B cell (primary cell): Measurements from ENCODE around the gene RNU5B-1. TPM values are rescaled to one million over a fixed set of nuclear protein-coding genes. Genes with fewer than 3 reads are reported as not detected.

ENCODE experiments used
- ATAC-seq: fragments of 200-7000 bp; cut with Tn5 transposase; one replicate; pipeline ENCODE4 v1.10.0; 2021; ENCODE audit warnings: low read depth, mild to moderate bottlenecking, moderate number of reproducible peaks, moderate library complexity
- CTCF ChIA-PET: fragments of 350-600 bp; sonication (Branson Sonifier 250); formaldehyde crosslinking; loops from one replicate; lab custom pipeline; 2021; ENCODE audit warnings: antibody characterized with exemption, inconsistent platforms; lab: Charles Lee
- POLR2A ChIA-PET: fragments of 350-600 bp; sonication (Branson Sonifier 250); formaldehyde crosslinking; loops from one replicate; lab custom pipeline; 2021; ENCODE audit warnings: antibody characterized with exemption; lab: Charles Lee
- DNase-seq: peaks from one replicate; pipeline ENCODE4 v3.0.0; 2013
- H2AFZ ChIP-seq: 2 replicates; pipeline ENCODE4 v1.6.1; 2012; ENCODE audit warnings: mild to moderate bottlenecking, low read depth, low read length; ENCODE audit not compliant: insufficient read depth, poor library complexity, severe bottlenecking
- H3K27ac ChIP-seq, 2 donors: 1 replicate in 1 of 2; 2 replicates in 1 of 2; pipeline ENCODE4 v1.5.1; 2012 to 2013; ENCODE audit warnings: low read length in 2 of 2, mild to moderate bottlenecking in 2 of 2, moderate library complexity in 1 of 2
- H3K27me3 ChIP-seq, 4 experiments: fragments of 200-600 bp in 1 of 4; sonication (generic) in 1 of 4; replicated peaks in 1 of 4; 1 replicate in 2 of 4; 2 replicates in 2 of 4; pipeline versions ENCODE4 v1.6.1 to v1.7.0; 2013 to 2016; ENCODE audit warnings: low read length in 3 of 4, mild to moderate bottlenecking in 2 of 4, mixed read lengths in 1 of 4, moderate library complexity in 1 of 4; ENCODE audit not compliant: insufficient read depth in 4 of 4, control insufficient read depth in 3 of 4; ENCODE audit errors: control extremely low read depth in 1 of 4
- H3K36me3 ChIP-seq, 2 experiments: replicated peaks in 1 of 2; 1 replicate in 1 of 2; 2 replicates in 1 of 2; pipeline versions ENCODE4 v1.6.1 to v1.7.1; 2013; ENCODE audit warnings: low read length in 1 of 2; ENCODE audit not compliant: insufficient read depth in 2 of 2, control insufficient read depth in 1 of 2; ENCODE audit errors: control extremely low read depth in 1 of 2, extremely low read depth in 1 of 2
- H3K4me1 ChIP-seq, 2 donors: fragments of 200-600 bp in 1 of 2; sonication (generic) in 1 of 2; 1 replicate in 1 of 2; 2 replicates in 1 of 2; pipeline versions ENCODE4 v1.5.1 to v1.6.1; 2013 to 2017; ENCODE audit warnings: low read length in 2 of 2; ENCODE audit not compliant: control insufficient read depth in 2 of 2, insufficient read depth in 2 of 2
- H3K4me2 ChIP-seq: replicated peaks from 2 replicates; pipeline ENCODE3; 2012; ENCODE audit warnings: mild to moderate bottlenecking, low read depth, low read length; ENCODE audit not compliant: poor library complexity, severe bottlenecking
- H3K4me3 ChIP-seq, 5 experiments: fragments of 200-600 bp in 1 of 5; sonication (generic) in 1 of 5; 1 replicate in 3 of 5; 2 replicates in 2 of 5; pipeline versions ENCODE4 v1.5.1 to v1.7.0; 2011 to 2016; ENCODE audit warnings: low read length in 4 of 5, mild to moderate bottlenecking in 4 of 5, low read depth in 2 of 5, control low read depth in 1 of 5, moderate library complexity in 1 of 5; ENCODE audit not compliant: insufficient read depth in 1 of 5; ENCODE audit errors: control extremely low read depth in 1 of 5, extremely low read depth in 1 of 5
- H3K79me2 ChIP-seq: fragments of 200-600 bp; sonication (generic); one replicate; pipeline ENCODE4 v1.6.0; 2016; ENCODE audit warnings: low read length; ENCODE audit not compliant: control insufficient read depth, insufficient read depth
- H3K9ac ChIP-seq: fragments of 200-600 bp; sonication (generic); 2 replicates; pipeline ENCODE4 v1.6.1; 2017; ENCODE audit warnings: mild to moderate bottlenecking, low read length, moderate library complexity
- H3K9me3 ChIP-seq, 3 donors: one replicate each; pipeline versions ENCODE4 v1.6.1 to v1.7.1; 2013; ENCODE audit warnings: low read length in 2 of 3; ENCODE audit not compliant: control insufficient read depth in 2 of 3, insufficient read depth in 1 of 3; ENCODE audit errors: control extremely low read depth in 1 of 3
- H4K20me1 ChIP-seq: 2 replicates; pipeline ENCODE4 v1.6.0; 2012; ENCODE audit warnings: mild to moderate bottlenecking, low read length; ENCODE audit not compliant: insufficient read depth, control insufficient read depth, poor library complexity, severe bottlenecking
- H3K27ac Mint-ChIP-seq: one replicate; pipeline ENCODE4 v1.8.0; 2021; ENCODE audit warnings: mixed read lengths
- H3K27me3 Mint-ChIP-seq: one replicate; pipeline ENCODE4 v1.8.0; 2021; ENCODE audit warnings: mixed read lengths
- H3K4me1 Mint-ChIP-seq: one replicate; pipeline ENCODE4 v1.8.0; 2021; ENCODE audit warnings: mixed read lengths
- H3K4me3 Mint-ChIP-seq: one replicate; pipeline ENCODE4 v1.8.0; 2021; ENCODE audit warnings: mixed read lengths
- H3K9me3 Mint-ChIP-seq: one replicate; pipeline ENCODE4 v1.8.0; 2022; ENCODE audit warnings: mixed read lengths; ENCODE audit not compliant: insufficient read depth
- EZH2 ChIP-seq: IDR thresholded peaks from 2 replicates; pipeline ENCODE4 v1.6.1; 2012; ENCODE audit warnings: borderline replicate concordance, low read depth, mild to moderate bottlenecking, moderate library complexity, low read length; ENCODE audit not compliant: insufficient read depth, poor library complexity, severe bottlenecking
- WGBS: methylation state at CpG from one replicate; pipeline ENCODE4 v1.1.5; 2013; ENCODE audit warnings: missing lambda C conversion rate; ENCODE audit not compliant: insufficient coverage; 5-methylcytosine and 5-hydroxymethylcytosine counted together
- intact Hi-C: fragments of 100-400 bp; cut with micrococcal nuclease; formaldehyde crosslinking; loops from one replicate; pipeline ENCODE4 v1.10.0; 2022
- polyA plus RNA-seq: library from polyadenylated mRNA; depleted of rRNA; stranded (reverse); fragments of >200 nt; gene quantifications from 2 replicates; pipeline ENCODE4 v1.2.3, GENCODE V29; 2012
- total RNA-seq, 2 donors: library from RNA; stranded (reverse); fragments of 120-200 nt in 1 of 2; gene quantifications; 1 replicate in 1 of 2; 2 replicates in 1 of 2; pipeline versions ENCODE4 v1.2.3 to v1.2.4, GENCODE V29; 2013 to 2022
- TF ChIP-seq, protein P1 (sequence below): fragments of 200-600 bp; IDR thresholded peaks from one replicate; pipeline ENCODE4 v1.8.0; 2022; ENCODE audit warnings: antibody characterized with exemption, mild to moderate bottlenecking

The RNU5B-1 gene
- total and polyA plus RNA-seq, 2 donors (not counting 1 experiment from before 2014, with no cell fraction given): 21.7 TPM; not detected in 1

GRCh38 chr15:65333148-65333820, 28.8 kb downstream of the RNU5B-1 start:
- ChIA-PET CTCF (no interaction called here), POLR2A (no interaction called here)
- H4K20me1 ChIP-seq: no peaks in the 10 kb centered on the region
- DNase-seq (no peak), ATAC-seq (no peak)
- H3K79me2 ChIP-seq: no peaks in the 10 kb centered on the region
- H3K27me3 ChIP-seq: peaks cover 0 to 10% (median 3%) of the 10 kb centered on the region in 4 experiments
- TF ChIP-seq EZH2: no peak
- TF ChIP-seq, protein P1, sequence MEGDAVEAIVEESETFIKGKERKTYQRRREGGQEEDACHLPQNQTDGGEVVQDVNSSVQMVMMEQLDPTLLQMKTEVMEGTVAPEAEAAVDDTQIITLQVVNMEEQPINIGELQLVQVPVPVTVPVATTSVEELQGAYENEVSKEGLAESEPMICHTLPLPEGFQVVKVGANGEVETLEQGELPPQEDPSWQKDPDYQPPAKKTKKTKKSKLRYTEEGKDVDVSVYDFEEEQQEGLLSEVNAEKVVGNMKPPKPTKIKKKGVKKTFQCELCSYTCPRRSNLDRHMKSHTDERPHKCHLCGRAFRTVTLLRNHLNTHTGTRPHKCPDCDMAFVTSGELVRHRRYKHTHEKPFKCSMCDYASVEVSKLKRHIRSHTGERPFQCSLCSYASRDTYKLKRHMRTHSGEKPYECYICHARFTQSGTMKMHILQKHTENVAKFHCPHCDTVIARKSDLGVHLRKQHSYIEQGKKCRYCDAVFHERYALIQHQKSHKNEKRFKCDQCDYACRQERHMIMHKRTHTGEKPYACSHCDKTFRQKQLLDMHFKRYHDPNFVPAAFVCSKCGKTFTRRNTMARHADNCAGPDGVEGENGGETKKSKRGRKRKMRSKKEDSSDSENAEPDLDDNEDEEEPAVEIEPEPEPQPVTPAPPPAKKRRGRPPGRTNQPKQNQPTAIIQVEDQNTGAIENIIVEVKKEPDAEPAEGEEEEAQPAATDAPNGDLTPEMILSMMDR: no peak
- H3K27me3 Mint-ChIP-seq: peaks cover 16% of the 10 kb centered on the region
- 61% methylated on average over 14 of the region's 16 CpGs for WGBS
- no peak overlapping the region for H3K4me3 ChIP-seq
- no peak overlapping the region for H3K27ac Mint-ChIP-seq
- H3K9ac ChIP-seq: no peak overlapping the region
- H3K36me3 ChIP-seq: no peaks in the 10 kb centered on the region
- H3K4me1 Mint-ChIP-seq: peaks cover 16% of the 10 kb centered on the region
- no peak overlapping the region for H3K27ac ChIP-seq
- H3K9me3 ChIP-seq: peaks cover 0 to under 1% (median 0%) of the 10 kb centered on the region in 3 donors
- H3K4me2 ChIP-seq: no peak overlapping the region
- H3K4me1 ChIP-seq: peaks cover 14 to 22% of the 10 kb centered on the region in 2 donors
- H2AFZ ChIP-seq: no peak overlapping the region
- no peaks in the 10 kb centered on the region for H3K9me3 Mint-ChIP-seq
- intact Hi-C loops: no loop called here
- no peak overlapping the region for H3K4me3 Mint-ChIP-seq

- Mint-ChIP-seq H3K27me3 (peaks cover 19% of the 10 kb centered on the region), H3K4me3 (no peak overlapping the region), H3K27ac (no peak overlapping the region), H3K4me1 (peaks cover 18% of the 10 kb centered on the region), H3K9me3 (no peaks in the 10 kb centered on the region)
- no peak for ATAC-seq
- Histone ChIP-seq H2AFZ (no peak overlapping the region), H3K4me3 (no peak overlapping the region), H3K4me1 (peaks cover 14 to 22% of the 10 kb centered on the region in 2 donors), H3K9me3 (no peaks in the 10 kb centered on the region), H3K9ac (no peak overlapping the region), H3K27ac (no peak overlapping the region), H3K79me2 (no peaks in the 10 kb centered on the region), H3K27me3 (peaks cover 0 to 10% (median 3%) of the 10 kb centered on the region in 4 experiments), H3K4me2 (no peak overlapping the region), H4K20me1 (no peaks in the 10 kb centered on the region), H3K36me3 (no peaks in the 10 kb centered on the region)
- 93% methylated on average over 3 of the region's 5 CpGs for WGBS
- POLR2A ChIA-PET: no interaction called here
- CTCF ChIA-PET: no interaction called here
- TF ChIP-seq, protein P1: no peak
- TF ChIP-seq EZH2: no peak
- intact Hi-C loops: no loop called here
- DNase-seq: no peak
These were observed 29.4 kb downstream of the RNU5B-1 start for GRCh38 chr15:65333856-65334255.
